Ishikawa (cell line): ENCODE results near the gene GRIK2.

Experiments used
- CEBPB ChIP-seq: IDR thresholded peaks from 2 replicates; pipeline ENCODE4 v1.6.1; 2012
- CREB1 ChIP-seq: IDR thresholded peaks from 2 replicates; pipeline ENCODE4 v1.6.1; 2012; ENCODE audit warnings: low read depth
- EGR1 ChIP-seq: IDR thresholded peaks from 2 replicates; pipeline ENCODE4 v1.6.1; 2012
- EP300 ChIP-seq: IDR thresholded peaks from 2 replicates; pipeline ENCODE4 v1.6.1; 2012; ENCODE audit warnings: borderline replicate concordance
- FOXM1 ChIP-seq: IDR thresholded peaks from 2 replicates; pipeline ENCODE4 v1.6.1; 2012; ENCODE audit warnings: low read depth, borderline replicate concordance
- MAX ChIP-seq: IDR thresholded peaks from 2 replicates; pipeline ENCODE4 v1.6.1; 2012
- NFIC ChIP-seq: IDR thresholded peaks from 2 replicates; pipeline ENCODE4 v1.6.1; 2012
- RAD21 ChIP-seq: IDR thresholded peaks from 2 replicates; pipeline ENCODE4 v1.6.1; 2012; ENCODE audit warnings: low read depth
- REST ChIP-seq: IDR thresholded peaks from 2 replicates; pipeline ENCODE4 v1.6.1; 2012; ENCODE audit warnings: low read depth, mild to moderate bottlenecking
- TAF1 ChIP-seq: IDR thresholded peaks from 2 replicates; pipeline ENCODE4 v1.6.1; 2012; ENCODE audit warnings: low read depth, mild to moderate bottlenecking
- TCF12 ChIP-seq: IDR thresholded peaks from 2 replicates; pipeline ENCODE4 v1.6.1; 2012; ENCODE audit warnings: low read depth
- TEAD4 ChIP-seq: IDR thresholded peaks from 2 replicates; pipeline ENCODE4 v1.6.1; 2012
- USF1 ChIP-seq: IDR thresholded peaks from 2 replicates; pipeline ENCODE4 v1.6.1; 2012
- YY1 ChIP-seq: IDR thresholded peaks from 2 replicates; pipeline ENCODE4 v1.6.1; 2012; ENCODE audit warnings: low read depth
- ZBTB7A ChIP-seq: IDR thresholded peaks from 2 replicates; pipeline ENCODE4 v1.6.1; 2012; ENCODE audit warnings: low read depth

The GRIK2 gene

DNA sequence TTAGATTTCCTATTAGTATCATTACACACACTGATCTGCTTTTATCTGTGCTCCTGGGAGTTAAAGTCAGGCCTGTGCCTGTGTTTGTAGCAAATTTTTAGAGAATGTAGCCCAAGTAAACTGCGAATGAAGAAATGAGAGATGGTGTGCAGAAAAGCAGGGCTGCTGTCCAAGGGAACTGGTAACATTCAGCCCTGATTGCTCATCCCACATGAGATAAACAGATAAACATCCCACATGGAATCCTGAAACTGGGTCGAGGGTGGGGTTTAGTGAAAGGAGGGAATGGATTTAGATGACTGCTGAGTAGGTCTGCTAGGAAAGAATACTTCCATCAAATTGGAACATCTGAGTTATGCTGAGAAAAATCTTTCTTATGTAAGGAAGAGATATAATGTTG lies 69.1 kb downstream of the GRIK2 start:
- TF ChIP-seq EP300 = no peak
- TF ChIP-seq MAX = no peak
- TF ChIP-seq CEBPB = no peak
- TF ChIP-seq FOXM1 = no peak

- TF ChIP-seq YY1 (no peak), FOXM1 (no peak), MAX (no peak), REST (no peak)
These were observed 72.4 kb downstream of the GRIK2 start for GRCh38 chr6:101465863-101466262.

DNA sequence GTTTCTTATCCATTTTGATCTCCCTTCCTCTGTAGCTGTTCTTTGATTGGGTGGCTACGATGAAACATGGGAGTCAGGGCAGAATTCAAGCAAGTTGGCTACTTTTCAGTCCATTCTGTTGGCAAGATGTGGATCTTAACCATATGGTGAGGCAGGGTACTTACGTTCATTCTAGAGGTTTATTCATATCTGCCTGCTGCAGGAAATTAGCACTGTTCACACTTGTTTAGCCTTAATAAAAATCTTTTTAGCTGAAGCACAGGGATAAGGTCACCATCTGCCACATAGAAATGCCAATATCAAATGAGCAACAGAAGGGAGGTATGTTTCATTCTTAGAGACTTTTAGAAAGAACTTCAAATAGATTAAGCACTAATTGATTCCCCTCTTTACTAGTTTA lies 83.9 kb downstream of the GRIK2 start:
- TF ChIP-seq TCF12 (no peak), EP300 (no peak), TAF1 (no peak), RAD21 (no peak), CEBPB (no peak), FOXM1 (no peak), EGR1 (no peak), REST (no peak), YY1 (no peak), CREB1 (no peak)

GRCh38 chr6:101478891-101479290 lies 85.4 kb downstream of the GRIK2 start:
- TF ChIP-seq RAD21 (no peak), TEAD4 (no peak), ZBTB7A (no peak), REST (no peak), YY1 (no peak), TAF1 (no peak), EGR1 (no peak)

DNA sequence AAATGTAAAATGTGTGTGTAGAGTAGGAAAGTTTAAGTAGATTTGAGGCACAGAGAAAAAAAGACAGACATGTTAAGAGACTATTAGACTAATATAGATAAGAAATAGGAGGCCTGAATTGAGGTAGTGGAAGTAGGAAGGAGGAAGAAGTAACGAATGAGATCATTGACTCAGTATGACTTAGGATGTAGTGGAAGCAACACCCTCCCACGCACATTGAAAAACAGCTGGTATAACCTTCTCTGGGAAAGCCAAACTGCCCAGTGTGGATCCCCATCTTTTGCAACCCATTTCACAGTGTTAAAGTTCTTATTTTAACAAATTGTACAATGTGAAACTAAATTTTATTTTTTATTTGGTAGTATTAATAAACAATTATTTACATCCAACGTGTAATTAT lies 89.1 kb downstream of the GRIK2 start:
- no peak for TF ChIP-seq TAF1
- no peak for TF ChIP-seq RAD21
- no peak for TF ChIP-seq USF1
- no peak for TF ChIP-seq REST
- TF ChIP-seq TEAD4 = no peak
- no peak for TF ChIP-seq TCF12
- no peak for TF ChIP-seq YY1
- no peak for TF ChIP-seq MAX
- TF ChIP-seq ZBTB7A = no peak
- TF ChIP-seq NFIC = no peak
- TF ChIP-seq EP300 = no peak
- no peak for TF ChIP-seq FOXM1
- no peak for TF ChIP-seq CEBPB
- TF ChIP-seq CREB1 = no peak
- TF ChIP-seq EGR1 = no peak
